Measurements from ENCODE around the gene CABP7. TPM values are rescaled to one million over a fixed set of nuclear protein-coding genes. Genes with fewer than 3 reads are reported as not detected.

CABP7 gene
- polyA plus RNA-seq, 5 donors = 0.10 to 0.28 (median 0.21) TPM

DNA sequence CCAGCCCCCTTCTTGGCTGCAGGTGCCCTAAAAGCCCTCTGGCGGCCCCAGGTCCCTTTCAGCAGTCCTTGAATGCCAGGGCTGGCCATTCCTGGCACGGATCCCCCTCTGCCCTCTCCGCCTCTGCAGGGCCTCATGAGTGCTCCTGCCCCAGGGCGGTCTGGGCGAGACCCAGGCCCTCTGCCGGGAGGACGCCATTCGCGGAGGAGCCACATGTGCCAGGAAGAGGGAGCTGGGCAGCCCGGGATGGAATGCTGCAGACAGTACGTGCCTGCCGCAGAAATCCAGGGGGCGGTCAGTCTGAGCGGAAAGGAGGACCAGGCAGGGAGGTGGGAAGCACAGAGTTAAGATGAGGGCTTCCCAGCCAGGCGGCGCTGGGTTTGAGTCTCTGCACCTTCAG lies 2.8 kb downstream of the CABP7 start:
- no peak for DNase-seq

DNA sequence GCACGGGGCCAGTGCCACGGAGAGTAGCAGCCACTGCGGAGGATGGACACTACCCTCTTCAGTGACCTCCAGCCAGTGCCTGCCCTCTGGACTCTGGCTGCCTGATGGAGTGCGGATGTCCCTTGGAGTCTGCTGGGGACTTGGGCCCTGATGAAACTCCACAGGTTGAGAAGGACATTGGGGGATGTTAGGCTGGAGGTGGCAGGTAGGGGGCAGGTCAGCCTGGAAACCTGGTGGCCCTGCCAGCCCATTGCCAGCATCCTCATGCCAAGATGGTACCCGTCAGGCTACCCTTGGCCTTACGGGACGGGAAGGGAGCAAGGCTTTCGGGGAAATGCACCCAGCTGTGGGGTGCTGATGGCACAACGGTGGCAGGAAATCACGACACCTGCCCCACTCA lies 4.0 kb downstream of the CABP7 start:
- no peak for DNase-seq

- no peak for DNase-seq
Observed at GRCh38 chr22:29724843-29725242, 5.0 kb downstream of the CABP7 start.

DNA sequence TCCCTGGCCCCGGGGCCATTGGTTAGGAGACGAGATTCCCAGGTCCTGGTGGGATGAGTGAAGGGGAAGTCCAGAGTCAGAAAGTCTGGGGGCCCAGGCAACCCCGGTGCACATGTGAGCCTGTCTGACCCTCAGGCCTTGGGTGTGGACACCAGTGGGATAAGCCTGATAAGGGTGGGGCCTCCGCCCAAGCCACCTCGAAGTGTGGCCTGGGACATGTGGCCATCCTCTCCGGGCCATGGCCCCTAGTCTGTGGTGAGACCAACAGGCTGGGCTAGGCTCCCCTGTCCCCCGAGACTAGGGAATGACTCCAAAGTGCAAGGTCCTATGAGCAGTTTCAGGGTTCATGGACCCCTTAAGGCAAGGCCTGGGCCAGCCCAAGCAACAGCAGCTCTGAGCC lies 6.3 kb downstream of the CABP7 start:
- no peak for DNase-seq

- no peak for DNase-seq
Observed at GRCh38 chr22:29726512-29727130, 6.8 kb downstream of the CABP7 start.

- no peak for DNase-seq
Observed at GRCh38 chr22:29727131-29727523, 7.3 kb downstream of the CABP7 start.

GRCh38 chr22:29729161-29729560 lies 9.4 kb downstream of the CABP7 start:
- no peak for DNase-seq

- no peak for DNase-seq
Observed at GRCh38 chr22:29731058-29731850, 11.5 kb downstream of the CABP7 start.

DNA sequence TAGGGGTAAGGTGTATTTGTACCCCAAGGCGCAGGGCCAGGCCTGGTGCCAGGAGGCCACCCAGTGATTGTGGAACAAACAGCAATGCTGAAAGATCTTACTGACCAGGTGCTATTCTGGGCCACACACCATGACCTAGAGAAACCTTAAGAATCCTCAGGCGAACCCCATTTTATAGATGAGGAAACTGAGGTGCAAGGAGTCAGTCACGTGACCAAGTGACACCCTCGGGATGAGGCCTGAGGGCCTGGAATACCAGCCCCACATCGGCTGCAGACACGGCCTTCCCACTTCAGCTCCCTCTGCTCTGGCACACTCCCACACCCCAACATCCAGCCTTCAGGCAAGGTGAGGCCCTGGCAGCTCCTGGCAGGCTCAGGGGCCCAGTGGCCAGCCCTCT lies 13.1 kb downstream of the CABP7 start:
- no peak for DNase-seq

- DNase-seq = no peak
Observed at GRCh38 chr22:29733362-29734201, 13.8 kb downstream of the CABP7 start.

GRCh38 chr22:29734406-29734805 lies 14.6 kb downstream of the CABP7 start:
- DNase-seq = no peak

DNA sequence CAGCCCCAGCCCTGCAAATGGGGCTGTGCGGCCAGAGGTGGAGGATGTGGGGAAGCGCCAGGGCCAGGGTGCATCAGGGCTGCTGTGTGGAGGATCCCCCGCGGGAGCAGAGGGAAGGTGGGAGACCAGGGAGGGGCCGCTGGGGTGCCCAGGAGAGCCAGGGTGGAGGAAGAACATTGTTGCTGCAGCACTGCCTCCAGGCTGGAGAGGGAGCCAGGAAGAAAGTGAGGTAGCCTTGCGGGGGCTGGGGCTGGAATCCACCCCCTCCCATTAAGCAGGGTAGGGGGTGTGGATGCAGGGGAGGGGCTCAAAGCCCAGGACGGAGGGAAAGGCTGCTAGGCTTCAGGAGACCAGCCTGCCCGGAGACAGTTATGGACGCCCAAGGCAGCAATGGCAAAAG lies 15.0 kb downstream of the CABP7 start:
- no peak for DNase-seq

DNA sequence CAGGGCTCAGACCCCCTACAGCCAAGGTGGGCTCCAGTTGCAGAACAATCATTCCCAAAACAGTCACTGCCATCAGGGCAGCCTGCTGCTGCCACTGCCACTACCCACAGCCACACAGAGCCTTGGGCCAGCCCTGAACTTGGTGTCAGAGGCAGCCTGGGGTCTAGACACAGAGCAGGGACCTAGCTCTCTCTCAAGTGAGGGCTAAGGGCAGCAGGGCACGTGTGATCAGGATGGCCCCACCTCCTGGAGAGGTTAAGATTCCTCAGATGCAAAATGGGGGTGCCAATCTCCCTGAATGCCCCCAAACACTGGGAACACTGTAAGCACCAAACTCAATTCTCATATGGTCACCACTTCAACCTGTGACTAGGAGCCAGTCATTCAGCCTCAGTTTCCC lies 15.6 kb downstream of the CABP7 start:
- DNase-seq = no peak

DNA sequence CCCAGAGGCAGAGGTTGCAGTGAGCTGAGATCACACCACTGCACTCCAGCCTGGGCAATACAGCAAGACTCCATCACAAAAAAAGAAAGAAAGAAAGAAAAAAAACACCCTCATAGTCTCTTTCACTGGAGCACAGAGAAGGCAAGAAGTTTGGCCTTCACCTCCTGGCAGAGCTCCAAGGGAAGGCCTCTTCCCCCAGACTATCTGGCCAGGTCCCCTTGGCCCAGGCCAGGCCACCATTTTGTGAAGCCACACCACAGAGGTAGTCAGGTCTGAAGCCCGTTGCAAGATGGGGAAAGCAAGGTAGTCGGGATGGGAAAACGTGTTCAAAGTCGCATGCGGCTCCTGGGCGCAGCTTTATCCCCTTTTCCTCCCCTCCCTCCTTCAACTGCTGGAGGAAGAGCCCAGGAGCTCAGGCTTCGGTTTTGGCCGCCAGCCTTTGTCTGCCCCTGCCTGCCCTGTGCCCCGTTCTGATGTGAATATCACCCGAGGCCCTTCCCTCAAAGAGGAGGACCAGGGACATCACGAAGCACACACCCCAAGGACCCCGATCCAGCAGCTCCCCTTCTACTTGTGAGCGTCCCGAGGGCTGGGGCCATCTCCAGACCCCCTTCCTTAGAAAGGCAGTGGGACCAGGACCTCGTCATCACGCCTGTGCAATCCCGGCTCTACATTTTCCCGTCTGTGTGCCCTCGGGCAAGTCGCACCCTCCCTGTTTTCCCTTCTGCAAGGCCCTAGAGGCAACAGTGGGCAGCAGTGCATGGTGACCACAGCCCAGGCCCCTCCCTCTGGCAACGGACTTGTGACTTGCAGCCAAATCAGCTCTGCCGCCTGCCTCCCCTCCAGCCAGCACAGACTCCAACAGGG lies 17.7 kb downstream of the CABP7 start:
- peak in 1 of 2 donors; percentile 20 for DNase-seq

- DNase-seq = no peak
Observed at GRCh38 chr22:29738118-29738815, 18.5 kb downstream of the CABP7 start.

- DNase-seq = no peak
Observed at GRCh38 chr22:29739346-29739875, 19.6 kb downstream of the CABP7 start.

GRCh38 chr22:29740216-29740615 lies 20.4 kb downstream of the CABP7 start:
- DNase-seq = no peak

GRCh38 chr22:29741926-29742325 lies 22.1 kb downstream of the CABP7 start:
- DNase-seq = no peak

DNA sequence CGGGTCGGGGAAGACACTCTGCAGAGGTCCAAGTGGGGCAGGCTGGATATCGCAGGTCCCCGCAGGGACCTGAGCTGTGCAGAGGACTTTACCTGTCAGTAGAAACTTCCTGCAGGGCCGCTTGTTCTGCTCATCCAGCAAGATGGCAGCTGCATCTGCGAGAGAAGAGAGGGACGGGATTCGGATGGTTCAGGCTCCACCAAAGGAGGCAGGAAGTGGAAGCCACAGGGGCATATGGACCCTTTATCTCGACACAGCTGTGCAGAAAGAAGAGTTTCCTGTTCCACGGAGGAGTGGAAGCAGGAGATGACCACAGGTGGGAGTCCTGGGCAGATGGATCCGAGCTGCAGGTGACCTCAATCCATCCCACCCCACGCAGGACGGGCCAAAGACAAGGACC lies 22.5 kb downstream of the CABP7 start:
- no peak for DNase-seq

DNA sequence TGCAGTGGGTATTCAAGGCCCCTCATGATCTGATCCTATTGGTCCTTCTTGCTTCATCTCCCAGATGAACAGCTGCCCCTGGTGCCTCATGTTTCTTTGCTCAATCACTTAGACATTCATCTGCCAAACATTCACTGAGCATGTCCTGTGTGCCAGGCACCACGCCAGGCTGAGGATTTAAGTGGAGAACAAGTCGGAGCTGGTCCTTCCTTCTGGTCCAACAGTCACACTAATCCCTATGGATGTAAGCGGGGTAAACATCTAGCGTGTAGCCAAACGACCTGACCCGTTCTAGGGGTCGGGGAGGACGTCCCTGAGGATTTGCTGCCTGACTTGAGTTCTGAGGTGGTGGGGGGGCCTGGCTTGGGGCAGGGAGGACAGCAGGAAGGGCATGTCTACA lies 25.1 kb downstream of the CABP7 start:
- DNase-seq = no peak

DNA sequence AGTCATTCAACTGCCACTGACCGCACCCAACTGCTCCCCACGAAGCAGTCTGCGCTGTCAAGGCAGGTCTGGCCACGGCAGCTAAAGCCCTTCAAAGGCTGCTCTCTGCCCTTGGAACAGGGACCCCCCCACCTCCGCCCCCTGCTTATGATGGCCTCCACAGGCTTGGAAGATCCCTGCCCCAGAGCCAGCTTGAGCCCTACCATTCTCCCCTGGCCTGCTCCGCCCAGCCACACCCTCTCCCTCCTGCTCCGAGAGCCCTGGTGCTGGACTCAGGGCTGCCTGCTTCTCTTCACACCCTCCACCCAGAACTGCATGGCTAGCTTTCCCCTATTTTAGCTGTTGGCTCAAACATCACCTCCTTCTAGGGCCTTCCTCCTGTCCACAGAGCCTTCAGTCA lies 28.0 kb downstream of the CABP7 start:
- no peak for DNase-seq
